ENCODE measurements around the gene CCN5. TPM values are rescaled to one million over a fixed set of nuclear protein-coding genes. Genes with fewer than 3 reads are reported as not detected.
"Not testable (repeated sequence)": the region's sequence is repeated elsewhere in the genome, so short reads cannot be mapped to it uniquely, and the experiment has no call there.

The CCN5 gene, protein sequence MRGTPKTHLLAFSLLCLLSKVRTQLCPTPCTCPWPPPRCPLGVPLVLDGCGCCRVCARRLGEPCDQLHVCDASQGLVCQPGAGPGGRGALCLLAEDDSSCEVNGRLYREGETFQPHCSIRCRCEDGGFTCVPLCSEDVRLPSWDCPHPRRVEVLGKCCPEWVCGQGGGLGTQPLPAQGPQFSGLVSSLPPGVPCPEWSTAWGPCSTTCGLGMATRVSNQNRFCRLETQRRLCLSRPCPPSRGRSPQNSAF
- total RNA-seq, result 100 to 1,000 TPM in 1 of 2 donors, 10 to 100 TPM in 1; 85.1 to 118 TPM

GRCh38 chr20:44714701-44715498 is at the start of gene CCN5:
Gene CCN5, plus strand, starts transcription at chr20:44715369. Its CDS starts 22 bp downstream, at chr20:44715391.
- H3K27ac ChIP-seq, result peak within 1 kb of the TSS; percentile 90 to 91
- H3K9me3 ChIP-seq, result no peaks in the 10 kb centered on the region
- TF ChIP-seq, protein P1, sequence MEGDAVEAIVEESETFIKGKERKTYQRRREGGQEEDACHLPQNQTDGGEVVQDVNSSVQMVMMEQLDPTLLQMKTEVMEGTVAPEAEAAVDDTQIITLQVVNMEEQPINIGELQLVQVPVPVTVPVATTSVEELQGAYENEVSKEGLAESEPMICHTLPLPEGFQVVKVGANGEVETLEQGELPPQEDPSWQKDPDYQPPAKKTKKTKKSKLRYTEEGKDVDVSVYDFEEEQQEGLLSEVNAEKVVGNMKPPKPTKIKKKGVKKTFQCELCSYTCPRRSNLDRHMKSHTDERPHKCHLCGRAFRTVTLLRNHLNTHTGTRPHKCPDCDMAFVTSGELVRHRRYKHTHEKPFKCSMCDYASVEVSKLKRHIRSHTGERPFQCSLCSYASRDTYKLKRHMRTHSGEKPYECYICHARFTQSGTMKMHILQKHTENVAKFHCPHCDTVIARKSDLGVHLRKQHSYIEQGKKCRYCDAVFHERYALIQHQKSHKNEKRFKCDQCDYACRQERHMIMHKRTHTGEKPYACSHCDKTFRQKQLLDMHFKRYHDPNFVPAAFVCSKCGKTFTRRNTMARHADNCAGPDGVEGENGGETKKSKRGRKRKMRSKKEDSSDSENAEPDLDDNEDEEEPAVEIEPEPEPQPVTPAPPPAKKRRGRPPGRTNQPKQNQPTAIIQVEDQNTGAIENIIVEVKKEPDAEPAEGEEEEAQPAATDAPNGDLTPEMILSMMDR (IDR thresholded peaks at IDR 0.05), result no peak
- H3K36me3 ChIP-seq, result no peaks in the 10 kb centered on the region
- DNase-seq (ENCODE audit: low spot score), result peak; percentile 90
- peaks cover 0 to 77% of the 10 kb centered on the region in 2 donors for H3K4me1 ChIP-seq
- H3K27me3 ChIP-seq, result no peaks in the 10 kb centered on the region
- peak within 1 kb of the TSS; percentile 22 to 34 for H3K4me3 ChIP-seq

- no peak overlapping the region for H3K27ac ChIP-seq
- DNase-seq (ENCODE audit: low spot score), result no peak
- H3K36me3 ChIP-seq, result no peaks in the 10 kb centered on the region
- H3K9me3 ChIP-seq, result no peaks in the 10 kb centered on the region
- TF ChIP-seq, protein P1 (IDR thresholded peaks at IDR 0.05), result no peak
- H3K4me3 ChIP-seq, result no peak overlapping the region
- no peaks in the 10 kb centered on the region for H3K4me1 ChIP-seq
- no peaks in the 10 kb centered on the region for H3K27me3 ChIP-seq
These were observed 49.1 kb upstream of the CCN5 start for GRCh38 chr20:44666066-44666465.

DNA sequence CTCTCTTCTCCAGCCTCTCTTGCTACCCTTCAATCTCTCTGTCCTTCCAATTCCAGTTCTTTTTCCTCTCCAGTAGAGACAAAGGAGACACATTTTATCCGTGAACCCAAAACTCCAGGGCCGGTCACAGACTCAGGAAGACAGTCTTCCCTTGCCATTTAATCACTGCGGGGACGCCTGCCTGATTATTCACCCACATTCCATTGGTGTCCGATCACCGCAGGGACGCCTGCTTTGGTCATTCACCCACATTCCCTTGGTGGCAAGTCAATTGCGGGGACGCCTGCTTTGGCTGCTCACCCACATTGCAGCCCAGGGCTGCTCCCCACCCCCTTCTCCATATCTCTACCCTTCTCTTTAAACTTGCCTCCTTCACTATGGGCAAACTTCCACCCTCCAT is 44.3 kb upstream of the CCN5 start:
- H3K9me3 ChIP-seq; H3K27me3 ChIP-seq; H3K27ac ChIP-seq; H3K36me3 ChIP-seq; H3K4me1 ChIP-seq; H3K4me3 ChIP-seq; DNase-seq (ENCODE audit: low spot score): not testable (repeated sequence)

DNA sequence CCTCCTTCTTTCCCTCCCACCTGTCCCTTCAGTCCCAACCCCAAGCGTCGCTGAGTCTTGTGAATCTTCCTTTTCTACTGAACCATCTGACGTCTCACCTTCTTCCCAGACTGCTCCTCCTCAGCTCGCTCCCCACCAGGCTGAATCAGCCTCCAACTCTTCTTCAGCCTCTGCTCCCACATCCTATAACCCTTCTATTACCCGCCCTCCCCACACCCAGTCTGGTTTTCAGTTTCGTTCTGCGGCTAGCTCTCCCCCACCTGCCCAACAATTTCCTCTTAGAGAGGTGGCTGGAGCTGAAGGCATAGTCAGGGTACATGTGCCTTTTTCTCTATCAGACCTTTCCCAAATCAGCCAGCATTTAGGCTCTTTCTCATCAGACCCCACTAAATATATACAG is 43.6 kb upstream of the CCN5 start:
- H3K36me3 ChIP-seq; H3K27ac ChIP-seq; H3K27me3 ChIP-seq; H3K4me3 ChIP-seq; DNase-seq (ENCODE audit: low spot score); H3K9me3 ChIP-seq; H3K4me1 ChIP-seq: not testable (repeated sequence)

GRCh38 chr20:44672318-44672902 is 42.8 kb upstream of the CCN5 start:
- H3K36me3 ChIP-seq; H3K4me3 ChIP-seq; DNase-seq (ENCODE audit: low spot score); H3K27ac ChIP-seq; H3K27me3 ChIP-seq; H3K9me3 ChIP-seq; H3K4me1 ChIP-seq: not testable (repeated sequence)

- Histone ChIP-seq H3K36me3 (no peaks in the 10 kb centered on the region), H3K9me3 (no peaks in the 10 kb centered on the region), H3K27ac (no peak overlapping the region), H3K4me1 (no peaks in the 10 kb centered on the region), H3K27me3 (no peaks in the 10 kb centered on the region), H3K4me3 (no peak overlapping the region)
- TF ChIP-seq, protein P1 (IDR thresholded peaks at IDR 0.05), result no peak
- no peak for DNase-seq (ENCODE audit: low spot score)
These were observed 36.9 kb upstream of the CCN5 start for GRCh38 chr20:44678242-44678641.

DNA sequence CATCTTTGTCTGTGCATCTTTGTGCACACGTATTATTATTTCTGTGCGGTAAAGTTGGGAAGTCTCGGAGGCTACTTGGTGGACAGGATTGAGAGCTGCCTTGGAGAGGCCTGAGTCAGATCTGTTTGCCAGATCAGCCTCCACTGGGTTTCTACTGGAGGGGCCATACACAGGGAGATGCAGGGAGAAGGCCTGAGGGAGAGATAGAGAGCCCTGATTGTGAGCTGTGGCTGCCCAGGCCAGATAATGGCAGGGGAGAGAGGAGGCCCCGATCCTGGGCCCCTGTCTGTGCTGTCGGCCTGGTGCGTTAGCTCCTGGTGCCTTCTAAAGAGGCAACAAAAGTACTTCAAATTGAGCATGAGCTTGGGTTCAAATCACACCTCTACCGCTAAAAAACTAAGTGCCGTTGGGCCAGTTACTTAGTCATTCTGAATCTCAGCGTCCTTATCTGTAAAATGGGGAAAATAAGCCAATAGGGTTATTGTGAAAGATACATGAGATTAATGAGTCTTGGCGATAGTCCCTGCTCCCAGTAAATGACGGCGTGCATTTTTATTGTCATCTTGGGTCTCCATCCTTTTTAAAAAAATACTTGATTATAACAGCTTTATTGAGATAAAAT is 36.1 kb upstream of the CCN5 start:
- Histone ChIP-seq H3K27me3 (no peaks in the 10 kb centered on the region), H3K36me3 (no peaks in the 10 kb centered on the region), H3K4me1 (no peaks in the 10 kb centered on the region), H3K27ac (no peak overlapping the region), H3K4me3 (no peak overlapping the region), H3K9me3 (no peaks in the 10 kb centered on the region)
- no peak for DNase-seq (ENCODE audit: low spot score)
- TF ChIP-seq, protein P1 (IDR thresholded peaks at IDR 0.05), result no peak

All from right atrium auricular region (tissue), 2 donors.